GM21360 (cell line): Measurements from ENCODE around the gene OR7C2.
"Not testable (repeated sequence)": the region's sequence is repeated elsewhere in the genome, so short reads cannot be mapped to it uniquely, and the experiment has no call there.

ENCODE experiments used
- ATAC-seq: cut with Tn5 transposase; IDR thresholded peaks from one replicate; pipeline ENCODE4 v1.9.1; 2021; ENCODE audit warnings: mild to moderate bottlenecking, moderate library complexity; ENCODE audit not compliant: unreplicated experiment

The OR7C2 gene

DNA sequence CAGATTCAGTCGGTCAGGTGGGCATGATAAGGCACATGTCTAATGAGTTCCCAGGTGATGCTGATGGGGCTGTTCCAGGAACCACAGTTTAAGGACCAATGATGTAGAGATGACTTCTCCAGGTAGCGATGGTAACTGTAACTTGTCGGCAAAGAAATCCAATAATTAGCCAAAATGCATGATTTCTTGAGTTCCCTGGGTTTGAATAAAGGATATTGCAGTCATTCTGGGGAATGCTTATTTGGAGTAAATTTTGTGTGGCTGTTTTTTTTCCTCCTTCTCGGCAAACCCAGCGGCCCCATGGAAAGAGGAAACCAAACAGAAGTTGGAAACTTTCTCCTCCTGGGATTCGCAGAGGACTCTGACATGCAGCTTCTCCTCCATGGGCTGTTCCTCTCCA lies at the start of gene OR7C2:
Gene OR7C2, plus strand, starts transcription at position 301 of the 400 bp plus-strand sequence. Its CDS starts 0 bp downstream, at position 301.
- ATAC-seq, result no peak

DNA sequence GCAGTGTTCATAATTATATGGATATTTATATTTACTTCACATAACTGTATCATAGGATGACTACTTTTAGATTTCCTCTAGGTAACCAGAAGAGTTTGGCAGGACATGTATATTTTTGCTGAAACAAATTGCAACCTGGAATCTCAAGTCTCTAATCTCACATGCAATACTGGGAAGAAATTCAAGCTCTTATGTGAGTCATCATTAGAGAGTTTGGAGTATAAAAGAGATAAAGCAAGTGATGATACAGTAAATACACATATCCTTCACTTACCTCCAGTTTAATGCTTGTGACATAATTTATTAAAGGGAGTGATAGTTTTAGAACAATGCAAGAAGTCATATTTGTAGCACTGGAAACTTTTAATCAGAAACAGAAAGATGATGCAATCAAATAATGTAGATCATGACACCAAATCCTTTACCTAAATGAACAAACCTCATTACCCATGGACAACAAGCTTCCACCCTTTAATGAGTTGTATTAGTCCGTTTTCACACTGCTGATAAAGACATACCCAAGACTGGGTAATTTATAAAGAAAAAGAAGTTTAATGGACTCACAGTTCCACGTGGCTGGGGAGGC lies 39.5 kb upstream of the OR7C2 start:
- ATAC-seq, result no peak

- no peak for ATAC-seq
These were observed 34.6 kb upstream of the OR7C2 start for GRCh38 chr19:14906711-14907110.

GRCh38 chr19:14915116-14915515 lies 26.2 kb upstream of the OR7C2 start:
- no peak for ATAC-seq

GRCh38 chr19:14916848-14917247 lies 24.4 kb upstream of the OR7C2 start:
- no peak for ATAC-seq

DNA sequence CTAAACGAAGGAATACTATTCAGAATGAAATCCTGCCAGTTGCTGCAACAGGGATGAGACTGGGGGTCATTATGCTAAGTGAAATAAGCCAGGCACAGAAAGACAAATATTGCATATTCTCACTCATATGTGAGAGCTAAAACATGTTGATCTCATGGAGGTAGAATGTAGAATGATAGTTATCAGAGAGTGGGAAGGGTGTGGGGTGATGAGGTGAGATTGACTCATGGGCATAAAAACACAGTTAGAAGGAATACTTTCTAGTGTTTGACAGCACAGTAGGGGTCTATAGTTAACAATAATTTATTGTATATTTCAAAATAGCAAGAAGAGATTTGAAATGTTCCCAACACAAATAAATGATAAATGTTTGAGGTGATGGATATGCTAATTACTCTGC lies 7.8 kb upstream of the OR7C2 start:
- no peak for ATAC-seq

GRCh38 chr19:14940266-14940665 lies 1.0 kb upstream of the OR7C2 start:
- ATAC-seq, result no peak

DNA sequence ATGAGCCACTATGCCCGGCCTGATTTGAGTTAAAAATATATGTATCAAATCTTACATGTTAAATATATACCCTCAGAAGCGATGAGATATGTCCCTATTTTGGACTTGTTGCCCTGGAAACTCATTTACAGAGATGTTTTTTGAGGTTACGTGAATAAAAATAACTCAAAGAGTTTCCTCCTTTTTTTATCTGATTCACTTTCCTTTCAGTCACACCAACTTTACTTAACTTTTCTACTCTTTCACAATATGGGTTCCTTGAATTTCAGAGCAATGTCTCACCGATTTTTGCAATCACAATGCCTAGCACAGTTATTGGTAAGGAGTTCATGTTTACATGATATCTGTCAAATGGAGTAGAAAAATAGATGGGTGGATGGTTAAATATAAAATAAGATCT lies 2.3 kb downstream of the OR7C2 start:
- ATAC-seq, result no peak

GRCh38 chr19:14944456-14944855 lies 3.2 kb downstream of the OR7C2 start:
- ATAC-seq, result no peak

DNA sequence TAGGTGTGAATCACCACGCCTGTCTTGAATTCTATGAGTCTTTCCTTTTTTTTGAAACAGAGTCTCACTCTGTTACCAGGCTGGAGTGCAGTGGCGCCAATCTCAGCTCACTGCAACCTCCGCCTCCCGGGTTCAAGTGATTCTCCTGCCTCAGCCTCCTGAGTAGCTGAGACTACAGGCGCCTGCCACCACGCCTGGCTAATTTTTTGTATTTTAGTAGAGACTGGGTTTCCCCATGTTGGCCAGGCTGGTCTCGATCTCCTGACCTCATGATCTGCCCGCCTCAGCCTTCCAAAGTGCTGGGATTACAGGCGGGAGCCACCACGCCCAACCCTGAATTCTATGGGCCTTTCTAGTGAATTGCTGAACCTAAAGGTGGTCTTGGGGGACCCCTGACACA lies 8.1 kb downstream of the OR7C2 start:
- not testable (repeated sequence) for ATAC-seq

GRCh38 chr19:14949876-14950275 lies 8.6 kb downstream of the OR7C2 start:
- no peak for ATAC-seq

- ATAC-seq, result no peak
These were observed 9.1 kb downstream of the OR7C2 start for GRCh38 chr19:14950421-14950820.

DNA sequence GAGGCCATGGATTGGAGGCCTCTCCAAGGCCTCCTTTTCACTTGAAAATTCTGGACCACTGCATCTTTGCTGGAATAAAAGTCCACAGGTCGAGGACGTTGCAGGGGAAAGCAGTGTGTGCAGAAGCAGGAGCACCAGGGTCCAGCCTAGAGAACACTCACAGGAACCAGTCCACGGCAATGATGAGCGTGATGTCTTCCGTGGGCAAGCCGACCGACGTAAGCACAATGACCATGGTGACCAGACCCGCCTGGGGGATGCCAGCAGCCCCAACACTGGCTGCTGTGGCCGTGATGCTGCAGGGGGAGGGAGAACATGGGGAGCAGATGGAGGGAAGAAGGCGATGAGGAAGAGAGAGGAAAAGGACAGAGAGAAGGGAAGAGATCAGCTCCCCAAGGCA lies 11.5 kb downstream of the OR7C2 start:
- ATAC-seq, result no peak

DNA sequence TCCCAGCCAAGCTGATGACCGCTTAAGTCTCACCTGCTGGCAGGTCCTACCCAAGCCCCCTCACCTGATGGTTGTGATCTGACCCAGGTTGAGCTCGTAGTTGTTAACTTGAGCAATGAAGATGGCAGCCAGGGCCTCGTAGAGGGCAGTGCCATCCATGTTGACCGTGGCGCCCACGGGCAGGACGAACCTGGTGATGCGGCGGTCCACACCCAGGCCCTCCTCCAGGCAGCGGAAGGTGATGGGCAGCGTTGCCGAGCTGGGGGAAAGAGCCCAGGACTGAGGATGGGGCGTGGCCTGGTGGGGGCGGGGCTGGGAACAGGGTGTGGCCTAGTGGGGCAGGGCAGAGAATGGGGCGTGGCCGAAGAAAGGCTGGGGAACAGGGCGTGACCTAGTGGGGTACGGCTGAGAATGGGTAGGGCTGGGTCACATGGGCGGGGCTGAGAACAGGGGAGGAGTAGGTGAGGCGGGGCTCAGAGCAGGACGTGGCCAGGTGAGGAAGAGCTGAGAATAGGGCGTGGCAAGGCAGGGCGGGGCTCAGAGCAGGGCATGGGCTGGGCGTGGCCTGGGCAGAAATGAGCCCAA lies 12.9 kb downstream of the OR7C2 start:
- no peak for ATAC-seq

- ATAC-seq, result no peak
These were observed 16.2 kb downstream of the OR7C2 start for GRCh38 chr19:14957464-14957863.

- ATAC-seq, result no peak
These were observed 18.0 kb downstream of the OR7C2 start for GRCh38 chr19:14959263-14959662.

DNA sequence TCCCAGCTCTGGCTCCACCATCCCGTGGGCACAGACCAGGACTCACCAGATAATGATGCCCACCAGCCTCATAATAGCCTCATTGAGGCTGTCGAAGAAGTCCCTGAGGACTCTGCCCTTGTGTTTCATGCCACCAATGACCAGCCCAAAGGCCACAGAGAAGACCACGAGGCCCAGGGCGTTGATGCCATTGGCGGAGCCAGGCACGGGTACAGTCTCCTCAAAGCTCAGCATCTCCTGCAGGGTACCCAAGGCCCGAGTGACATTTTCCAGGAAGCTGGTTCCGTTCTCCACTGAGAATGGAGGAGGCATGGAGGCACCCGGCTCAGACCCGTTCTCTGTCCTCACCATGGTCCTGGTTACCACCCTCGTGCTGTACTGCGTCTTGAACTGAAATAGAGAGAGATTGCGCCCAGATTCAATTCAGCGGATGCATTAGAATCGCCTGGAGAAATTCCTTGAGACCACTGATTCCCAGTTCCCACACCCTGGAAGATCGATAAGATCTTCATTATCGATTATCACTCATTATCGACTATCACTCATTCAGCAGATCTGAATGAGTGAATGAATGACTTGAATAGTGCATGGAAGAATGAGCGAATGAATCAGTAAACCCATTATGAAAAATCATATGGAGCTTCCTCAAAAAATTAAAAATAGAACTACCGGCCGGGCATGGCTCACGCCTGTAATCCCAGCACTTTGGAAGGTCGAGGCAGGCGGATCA lies 20.8 kb downstream of the OR7C2 start:
- no peak for ATAC-seq

DNA sequence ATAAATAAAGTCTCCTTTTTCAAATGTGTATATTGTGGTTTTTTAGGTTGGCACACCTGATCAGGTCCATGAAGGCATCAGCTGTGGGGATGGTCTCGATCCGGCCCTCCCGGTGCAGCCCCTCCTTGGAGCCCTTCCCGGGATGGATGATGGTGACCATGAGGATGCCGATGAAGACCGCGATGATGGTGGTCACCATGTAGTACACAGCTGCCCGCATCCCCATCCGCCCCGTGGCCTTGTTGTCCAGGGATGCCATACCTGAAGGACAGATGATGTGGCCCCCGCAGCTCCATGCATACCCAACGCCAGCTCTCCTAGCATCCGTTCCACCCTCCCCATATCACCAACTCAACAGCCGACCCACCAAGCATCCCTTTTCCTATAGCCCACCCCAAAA lies 27.0 kb downstream of the OR7C2 start:
- ATAC-seq, result no peak

DNA sequence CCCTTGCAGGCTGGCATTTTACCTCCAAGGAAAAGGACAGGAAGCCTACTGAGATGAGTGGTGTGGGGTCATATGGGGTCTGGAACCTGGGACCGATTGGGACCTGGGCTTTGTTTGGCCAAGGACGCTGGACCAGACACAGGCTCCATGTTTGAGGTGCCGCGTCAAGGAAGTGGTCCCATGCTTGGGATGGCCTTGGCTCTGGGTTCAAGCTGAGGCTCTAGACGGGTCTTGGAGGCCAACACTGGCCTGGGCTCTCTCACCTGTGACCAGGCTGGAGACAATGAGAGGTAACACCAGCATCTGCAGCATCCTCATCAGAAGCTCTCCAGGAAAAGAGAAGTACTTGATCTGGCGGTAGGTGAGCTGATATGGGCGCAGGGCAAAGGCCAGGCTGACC lies 30.2 kb downstream of the OR7C2 start:
- ATAC-seq, result no peak

DNA sequence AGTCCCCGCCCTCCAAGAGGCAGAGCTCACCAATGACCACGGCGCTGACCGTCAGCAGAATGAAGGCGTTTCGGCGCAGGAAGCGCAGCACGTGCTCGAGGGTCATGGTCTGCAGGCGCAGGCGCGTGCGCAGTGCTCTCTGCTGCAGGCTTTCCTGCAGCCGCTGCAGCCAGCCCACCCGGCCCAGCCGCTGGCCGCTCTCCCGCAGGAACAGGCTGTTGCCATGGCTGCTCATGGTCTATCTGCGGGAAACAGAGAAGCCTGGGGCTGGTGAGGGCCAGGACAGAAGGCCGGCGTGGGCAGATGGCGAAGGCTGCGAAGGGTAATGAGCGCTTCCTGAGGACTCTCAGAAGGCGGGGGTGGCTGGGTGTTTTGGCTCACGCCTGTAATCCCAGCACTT lies 31.4 kb downstream of the OR7C2 start:
- ATAC-seq, result no peak

- ATAC-seq, result no peak
These were observed 33.2 kb downstream of the OR7C2 start for GRCh38 chr19:14974488-14974887.

- no peak for ATAC-seq
These were observed 35.8 kb downstream of the OR7C2 start for GRCh38 chr19:14977128-14977527.
